Mesendoderm (in vitro differentiated cells): Measurements from ENCODE around the gene YIPF2. TPM values are rescaled to one million over a fixed set of nuclear protein-coding genes. Genes with fewer than 3 reads are reported as not detected.

Source experiments
- DNase-seq: peaks from one replicate; pipeline ENCODE4 v3.0.0; 2013
- H2AK5ac ChIP-seq: 2 replicates; pipeline ENCODE4 v1.6.1; 2013; ENCODE audit warnings: low read length, inconsistent platforms
- H2BK120ac ChIP-seq: 2 replicates; pipeline ENCODE4 v1.6.1; 2013; ENCODE audit warnings: low read depth, mild to moderate bottlenecking, low read length, moderate library complexity, mixed read lengths
- H2BK15ac ChIP-seq: replicated peaks from 2 replicates; pipeline ENCODE4 v1.6.1; 2013; ENCODE audit warnings: low read depth, mild to moderate bottlenecking, moderate library complexity
- H2BK5ac ChIP-seq: 2 replicates; pipeline ENCODE4 v1.6.1; 2013; ENCODE audit warnings: low read length, inconsistent platforms
- H3K18ac ChIP-seq: 2 replicates; pipeline ENCODE4 v1.6.1; 2013; ENCODE audit warnings: mild to moderate bottlenecking, low read length, mixed read lengths
- H3K23ac ChIP-seq: one replicate; pipeline ENCODE4 v1.6.1; 2013; ENCODE audit warnings: low read length
- H3K27ac ChIP-seq: 2 replicates; pipeline ENCODE4 v1.5.1; 2013; ENCODE audit warnings: low read depth, mild to moderate bottlenecking, inconsistent platforms, low read length, moderate library complexity
- H3K27me3 ChIP-seq: 2 replicates; pipeline ENCODE4 v1.6.1; 2013; ENCODE audit warnings: low read length, control low read depth, mild to moderate bottlenecking, inconsistent platforms; ENCODE audit not compliant: insufficient read depth, poor library complexity
- H3K36me3 ChIP-seq: 2 replicates; pipeline ENCODE4 v1.6.1; 2013; ENCODE audit warnings: low read length, inconsistent platforms; ENCODE audit not compliant: control insufficient read depth, insufficient read depth
- H3K4ac ChIP-seq: one replicate; pipeline ENCODE4 v1.6.1; 2013; ENCODE audit warnings: low read depth, mild to moderate bottlenecking, low read length, moderate library complexity
- H3K4me1 ChIP-seq: 2 replicates; pipeline ENCODE4 v1.6.1; 2013; ENCODE audit warnings: low read depth, low read length, inconsistent platforms; ENCODE audit not compliant: control insufficient read depth
- H3K4me2 ChIP-seq: 2 replicates; pipeline ENCODE4 v1.6.1; 2013; ENCODE audit warnings: low read length
- H3K4me3 ChIP-seq: 2 replicates; pipeline ENCODE4 v1.5.1; 2013; ENCODE audit warnings: mild to moderate bottlenecking, low read length
- H3K56ac ChIP-seq: one replicate; pipeline ENCODE4 v1.6.1; 2013; ENCODE audit warnings: low read length
- H3K79me1 ChIP-seq: 2 replicates; pipeline ENCODE4 v1.6.1; 2013; ENCODE audit warnings: low read length, inconsistent platforms
- H3K79me2 ChIP-seq: 2 replicates; pipeline ENCODE4 v1.6.1; 2013; ENCODE audit warnings: mild to moderate bottlenecking, low read length; ENCODE audit not compliant: control insufficient read depth, insufficient read depth
- H3K9ac ChIP-seq: 2 replicates; pipeline ENCODE4 v1.6.1; 2013; ENCODE audit warnings: low read length, inconsistent platforms
- H4K5ac ChIP-seq: one replicate; pipeline ENCODE4 v1.6.1; 2013; ENCODE audit warnings: low read length
- H4K8ac ChIP-seq: one replicate; pipeline ENCODE4 v1.6.1; 2013; ENCODE audit warnings: low read depth, mild to moderate bottlenecking, control low read depth, low read length, moderate library complexity
- WGBS: extraction: QIAGEN DNeasy Blood & Tissue Kit; methylation state at CpG from one replicate; pipeline ENCODE4 v1.1.7; 2013; ENCODE audit warnings: low lambda C conversion rate, missing lambda C conversion rate; ENCODE audit not compliant: insufficient coverage; ENCODE audit errors: extremely low coverage; 5-methylcytosine and 5-hydroxymethylcytosine counted together
- polyA plus RNA-seq, 2 experiments: library from polyadenylated mRNA; stranded (reverse); fragments of 200-250 nt; gene quantifications; one replicate each; pipeline ENCODE4 v1.2.3, GENCODE V29; 2013

The YIPF2 gene
- polyA plus RNA-seq (2013, experiment 1 of 2): 32.3 TPM
- polyA plus RNA-seq (2013, experiment 2 of 2): 31.3 TPM

DNA sequence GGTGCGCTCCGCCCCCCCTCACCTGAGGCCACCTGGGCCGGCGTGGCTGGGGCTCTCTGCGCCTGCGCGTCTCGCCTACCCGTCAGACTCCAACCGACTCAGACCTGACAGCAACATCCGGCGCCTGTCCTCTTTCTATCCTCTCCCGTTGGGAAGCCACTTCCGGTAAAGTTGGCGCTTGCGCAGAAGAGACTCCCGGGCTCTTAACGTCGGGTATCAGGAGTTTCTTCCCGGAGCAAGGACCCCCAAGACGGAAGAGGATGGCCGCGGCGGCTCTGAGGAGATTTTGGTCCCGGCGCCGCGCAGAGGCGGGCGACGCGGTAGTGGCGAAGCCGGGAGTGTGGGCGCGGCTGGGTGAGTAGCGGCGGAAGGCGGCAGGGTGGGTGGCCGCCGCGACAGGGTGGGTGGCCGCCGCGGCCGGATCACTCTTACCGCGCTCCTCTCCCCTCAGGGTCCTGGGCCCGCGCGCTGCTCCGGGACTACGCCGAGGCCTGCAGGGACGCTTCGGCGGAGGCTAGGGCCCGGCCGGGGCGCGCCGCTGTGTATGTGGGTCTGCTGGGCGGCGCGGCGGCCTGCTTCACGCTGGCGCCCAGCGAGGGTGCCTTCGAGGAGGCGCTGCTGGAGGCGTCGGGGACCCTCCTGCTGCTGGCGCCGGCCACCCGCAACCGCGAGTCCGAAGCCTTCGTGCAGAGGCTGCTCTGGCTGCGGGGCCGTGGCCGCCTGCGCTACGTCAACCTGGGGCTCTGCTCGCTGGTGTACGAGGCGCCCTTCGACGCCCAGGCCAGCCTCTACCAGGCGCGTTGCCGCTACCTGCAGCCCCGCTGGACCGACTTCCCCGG is at the start of gene YIPF2, which contains the start of gene TIMM29:
TSS of gene YIPF2 (minus strand) at position 77 of the 839 bp plus-strand sequence. CDS start 229 bp downstream, outside the sequence.
TSS of gene TIMM29 (plus strand) at position 249 of the 839 bp plus-strand sequence. CDS start at position 261, 12 bp downstream.
- no CpG with 5 or more reads among the region's 96 CpGs for WGBS
- H3K9ac ChIP-seq: peak within 1 kb of the TSS; percentile 95
- H3K23ac ChIP-seq: peak within 1 kb of the TSS; percentile 89
- peaks cover 20% of the 10 kb centered on the region for H3K79me2 ChIP-seq
- H4K8ac ChIP-seq: no peak within 1 kb of the TSS
- H3K56ac ChIP-seq: peak within 1 kb of the TSS; percentile 98
- H2BK15ac ChIP-seq: no peak within 1 kb of the TSS
- H2AK5ac ChIP-seq: no peak within 1 kb of the TSS
- no peaks in the 10 kb centered on the region for H3K27me3 ChIP-seq
- H4K5ac ChIP-seq: no peak within 1 kb of the TSS
- peak; percentile 99 for DNase-seq
- peak within 1 kb of the TSS; percentile 36 for H3K27ac ChIP-seq
- H3K79me1 ChIP-seq: peaks cover 18% of the 10 kb centered on the region
- H3K4ac ChIP-seq: no peak within 1 kb of the TSS
- H2BK5ac ChIP-seq: no peak within 1 kb of the TSS
- peaks cover 2% of the 10 kb centered on the region for H3K36me3 ChIP-seq
- H3K4me2 ChIP-seq: peak within 1 kb of the TSS; percentile 87
- peak within 1 kb of the TSS; percentile 89 for H3K4me3 ChIP-seq
- H2BK120ac ChIP-seq: no peak within 1 kb of the TSS
- peaks cover 2% of the 10 kb centered on the region for H3K4me1 ChIP-seq
- peak within 1 kb of the TSS; percentile 53 for H3K18ac ChIP-seq

DNA sequence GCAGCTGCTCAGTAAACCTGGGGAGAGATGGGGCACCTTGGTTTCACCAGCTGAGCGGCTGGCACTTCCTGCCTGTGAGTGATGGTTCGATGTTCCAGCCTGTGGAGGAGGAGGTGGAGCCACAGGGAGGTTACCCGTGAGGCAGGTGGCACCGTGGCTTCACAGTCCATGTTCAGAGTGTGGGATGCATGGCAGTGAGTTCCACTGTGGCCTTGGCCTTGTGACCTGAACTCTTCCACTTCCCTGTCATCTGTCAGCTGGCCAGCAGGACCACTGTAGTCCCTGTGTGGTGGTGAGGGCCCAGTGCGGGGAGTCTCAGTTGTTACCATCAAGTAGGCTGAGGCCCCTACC is 49.3 kb upstream of the YIPF2 start:
- peaks cover 86% of the 10 kb centered on the region for H3K79me2 ChIP-seq
- H4K8ac ChIP-seq: no peak overlapping the region
- no peak overlapping the region for H3K56ac ChIP-seq
- no CpG with 5 or more reads among the region's 5 CpGs for WGBS
- H3K27me3 ChIP-seq: no peaks in the 10 kb centered on the region
- peaks cover 2% of the 10 kb centered on the region for H3K4me1 ChIP-seq
- H2BK5ac ChIP-seq: no peak overlapping the region
- no peak for DNase-seq
- H3K9ac ChIP-seq: no peak overlapping the region
- no peak overlapping the region for H2AK5ac ChIP-seq
- H3K79me1 ChIP-seq: peaks cover 21% of the 10 kb centered on the region
- no peak overlapping the region for H2BK15ac ChIP-seq
- H2BK120ac ChIP-seq: no peak overlapping the region
- no peak overlapping the region for H3K23ac ChIP-seq
- H3K36me3 ChIP-seq: no peaks in the 10 kb centered on the region
- no peak overlapping the region for H3K4me2 ChIP-seq
- no peak overlapping the region for H3K4ac ChIP-seq
- no peak overlapping the region for H3K18ac ChIP-seq
- H3K4me3 ChIP-seq: no peak overlapping the region
- H4K5ac ChIP-seq: no peak overlapping the region
- H3K27ac ChIP-seq: no peak overlapping the region

DNA sequence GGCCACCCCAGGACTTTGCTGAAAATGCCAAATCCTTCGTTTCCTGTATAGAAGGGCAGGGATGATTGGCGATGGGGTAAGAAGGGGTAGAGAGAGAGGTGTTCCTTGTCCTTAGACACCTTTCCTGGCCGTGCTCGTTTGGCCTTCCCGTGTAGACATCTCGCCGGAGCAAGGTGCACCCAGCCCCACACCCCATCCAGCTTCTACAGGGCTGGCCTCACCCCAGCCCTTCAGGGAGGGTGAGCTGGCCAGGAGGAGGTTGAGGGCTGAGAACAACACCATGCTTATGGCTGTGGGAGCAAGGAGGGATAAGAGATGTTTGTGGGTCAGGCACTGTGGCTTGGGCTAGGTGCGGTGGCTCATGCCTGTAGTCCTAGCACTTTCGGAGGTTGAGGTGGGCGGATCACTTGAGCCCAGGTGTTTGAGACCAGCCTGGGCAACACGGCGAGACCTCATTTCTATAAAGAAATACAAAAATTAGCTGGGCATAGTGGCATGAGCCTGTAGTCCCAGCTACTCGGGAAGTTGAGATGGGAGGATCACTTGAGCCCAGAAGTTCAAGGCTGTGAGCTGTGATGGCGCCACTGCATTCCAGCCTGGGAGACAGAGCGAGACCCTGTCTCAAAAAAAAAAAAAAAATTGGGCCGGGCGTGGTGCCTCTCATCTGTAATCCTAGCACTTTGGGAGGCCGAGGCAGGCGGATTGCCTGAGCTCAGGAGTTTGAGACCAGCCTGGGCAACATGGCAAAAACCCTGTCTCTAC is 47.9 kb upstream of the YIPF2 start:
- H2AK5ac ChIP-seq: no peak overlapping the region

DNA sequence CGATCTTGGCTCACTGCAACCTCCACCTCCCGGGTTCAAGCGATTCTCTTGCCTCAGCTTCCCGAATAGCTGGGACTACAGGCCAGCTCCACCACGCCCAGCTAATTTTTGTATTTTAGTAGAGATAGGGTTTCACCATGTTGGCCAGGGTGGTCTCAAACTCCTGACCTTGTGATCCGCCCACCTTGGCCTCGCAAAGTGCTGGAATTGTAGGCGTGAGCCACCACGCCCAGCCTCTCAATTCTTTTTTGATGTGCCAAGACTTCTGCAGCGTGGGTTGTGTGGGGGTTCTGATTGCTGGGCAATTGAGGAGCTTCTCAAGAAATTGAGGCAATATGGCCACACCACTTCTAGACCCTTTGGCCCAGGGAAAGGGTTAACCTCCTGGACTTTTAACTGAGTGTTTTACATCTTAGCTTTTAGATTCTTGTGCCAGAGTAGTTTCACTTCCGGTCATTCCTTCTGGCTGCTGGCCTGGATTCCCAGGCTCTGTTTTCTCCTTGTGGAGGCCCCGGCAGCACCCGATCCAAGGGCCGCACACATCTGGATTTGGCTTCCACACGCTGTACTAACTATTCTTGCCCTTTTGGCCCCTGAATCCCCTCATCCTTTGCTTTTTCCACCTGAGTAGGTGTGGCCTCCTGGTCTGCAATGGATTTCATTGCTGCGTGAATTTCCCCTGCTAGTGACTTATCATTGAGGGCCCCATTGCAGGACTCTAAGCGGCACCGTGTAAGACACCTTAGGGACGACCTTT is 47.1 kb upstream of the YIPF2 start:
- peaks cover 86% of the 10 kb centered on the region for H3K79me2 ChIP-seq
- no peak overlapping the region for H2AK5ac ChIP-seq
- H3K36me3 ChIP-seq: no peaks in the 10 kb centered on the region
- no peak overlapping the region for H3K4me3 ChIP-seq
- H3K18ac ChIP-seq: no peak overlapping the region
- peaks cover 20% of the 10 kb centered on the region for H3K79me1 ChIP-seq
- H4K8ac ChIP-seq: no peak overlapping the region
- no peak overlapping the region for H2BK120ac ChIP-seq
- no peak overlapping the region for H3K27ac ChIP-seq
- H2BK5ac ChIP-seq: no peak overlapping the region
- no CpG with 5 or more reads among the region's 19 CpGs for WGBS
- H3K27me3 ChIP-seq: no peaks in the 10 kb centered on the region
- no peak for DNase-seq
- no peak overlapping the region for H3K4ac ChIP-seq
- peak overlapping the region; percentile 15 for H3K56ac ChIP-seq
- H3K23ac ChIP-seq: no peak overlapping the region
- H3K4me2 ChIP-seq: no peak overlapping the region
- no peak overlapping the region for H3K9ac ChIP-seq
- H3K4me1 ChIP-seq: no peaks in the 10 kb centered on the region
- no peak overlapping the region for H4K5ac ChIP-seq
- H2BK15ac ChIP-seq: no peak overlapping the region

More for the DNA sequence above, 47.9 kb upstream of the YIPF2 start:
- Histone ChIP-seq H3K23ac (no peak overlapping the region), H3K18ac (no peak overlapping the region), H3K27me3 (no peaks in the 10 kb centered on the region), H3K27ac (no peak overlapping the region), H3K79me1 (peaks cover 22% of the 10 kb centered on the region), H2BK15ac (no peak overlapping the region), H3K4me3 (no peak overlapping the region), H3K4ac (no peak overlapping the region), H3K4me1 (peaks cover 2% of the 10 kb centered on the region), H3K9ac (no peak overlapping the region), H3K4me2 (no peak overlapping the region), H4K5ac (no peak overlapping the region), H4K8ac (no peak overlapping the region), H2BK120ac (no peak overlapping the region), H3K36me3 (no peaks in the 10 kb centered on the region), H3K79me2 (peaks cover 87% of the 10 kb centered on the region), H2BK5ac (no peak overlapping the region), H3K56ac (peak overlapping the region; percentile 15)
- DNase-seq: no peak
- no CpG with 5 or more reads among the region's 19 CpGs for WGBS

DNA sequence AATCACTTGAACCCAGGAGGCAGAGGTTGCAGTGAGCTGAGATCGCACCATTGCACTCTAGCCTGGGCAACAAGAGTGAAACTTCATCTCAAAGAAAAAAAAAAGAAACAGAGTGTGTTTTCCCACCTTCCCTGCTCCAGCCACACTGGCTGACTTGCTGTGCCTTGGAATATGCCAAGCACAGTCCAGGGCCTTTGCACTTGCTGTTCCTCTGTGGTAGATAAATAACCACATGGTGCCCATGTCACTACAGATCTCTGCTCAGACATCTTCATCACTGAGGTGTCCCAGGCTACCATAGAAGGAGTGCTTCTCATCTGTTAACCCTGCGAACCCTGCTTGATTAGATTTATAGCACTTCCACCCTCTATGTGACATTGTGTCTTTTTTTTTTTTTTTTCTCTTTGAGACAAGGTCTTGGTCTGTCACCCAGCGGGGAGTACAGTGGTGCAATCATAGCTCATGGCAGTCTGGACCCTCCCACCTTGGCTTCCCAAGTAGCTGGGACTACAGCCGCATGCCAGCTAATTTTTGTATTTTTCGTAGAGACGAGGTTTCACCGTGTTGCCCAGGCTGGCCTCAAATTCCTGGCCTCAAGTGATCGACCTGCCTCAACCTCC is 42.8 kb upstream of the YIPF2 start:
- H3K4me1 ChIP-seq: no peaks in the 10 kb centered on the region
- no peak overlapping the region for H4K8ac ChIP-seq
- no peak overlapping the region for H2AK5ac ChIP-seq
- no peak overlapping the region for H4K5ac ChIP-seq
- peak; percentile 57 for DNase-seq
- no peak overlapping the region for H3K4me3 ChIP-seq
- H3K4me2 ChIP-seq: no peak overlapping the region
- H2BK5ac ChIP-seq: no peak overlapping the region
- H3K56ac ChIP-seq: no peak overlapping the region
- no peak overlapping the region for H3K4ac ChIP-seq
- no peak overlapping the region for H2BK120ac ChIP-seq
- WGBS: no CpG with 5 or more reads among the region's 8 CpGs
- no peak overlapping the region for H3K23ac ChIP-seq
- H3K27ac ChIP-seq: no peak overlapping the region
- H3K9ac ChIP-seq: no peak overlapping the region
- H3K36me3 ChIP-seq: no peaks in the 10 kb centered on the region
- H3K79me2 ChIP-seq: peaks cover 79% of the 10 kb centered on the region
- H2BK15ac ChIP-seq: no peak overlapping the region
- H3K79me1 ChIP-seq: peaks cover 18% of the 10 kb centered on the region
- H3K27me3 ChIP-seq: no peaks in the 10 kb centered on the region
- no peak overlapping the region for H3K18ac ChIP-seq
